H9 (cell line): ENCODE measurements around the gene HNRNPLL. TPM values are rescaled to one million over a fixed set of nuclear protein-coding genes. Genes with fewer than 3 reads are reported as not detected.

Source experiments
- DNase-seq: peaks from one replicate; pipeline ENCODE4 v3.0.0-alpha.2; 2017
- H2AFZ ChIP-seq: one replicate; pipeline ENCODE4 v1.6.1; 2013; ENCODE audit warnings: mild to moderate bottlenecking, low read length, control low read depth, moderate library complexity
- H2AK5ac ChIP-seq: 2 replicates; pipeline ENCODE4 v1.6.1; 2013; ENCODE audit warnings: low read length, control low read depth, mixed read lengths; ENCODE audit not compliant: insufficient read length
- H2BK120ac ChIP-seq: one replicate; pipeline ENCODE4 v1.6.1; 2013; ENCODE audit warnings: low read depth, mild to moderate bottlenecking, low read length, control low read depth, inconsistent platforms; ENCODE audit not compliant: poor library complexity, severe bottlenecking
- H2BK12ac ChIP-seq: 2 replicates; pipeline ENCODE4 v1.6.1; 2013; ENCODE audit warnings: low read length, control low read depth, mixed read lengths, low read depth; ENCODE audit not compliant: insufficient read length
- H2BK15ac ChIP-seq: 2 replicates; pipeline ENCODE4 v1.6.1; 2013; ENCODE audit warnings: low read depth, low read length, control low read depth
- H2BK20ac ChIP-seq: one replicate; pipeline ENCODE4 v1.6.1; 2013; ENCODE audit warnings: low read depth, mild to moderate bottlenecking, low read length, control low read depth, inconsistent platforms; ENCODE audit not compliant: poor library complexity, severe bottlenecking
- H2BK5ac ChIP-seq: 2 replicates; pipeline ENCODE4 v1.6.1; 2013; ENCODE audit warnings: low read length, control low read depth, mixed read lengths; ENCODE audit not compliant: insufficient read length
- H3K14ac ChIP-seq: 2 replicates; pipeline ENCODE4 v1.6.1; 2013; ENCODE audit warnings: low read length, control low read depth; ENCODE audit not compliant: insufficient read depth
- H3K18ac ChIP-seq: 2 replicates; pipeline ENCODE4 v1.6.1; 2013; ENCODE audit warnings: low read depth, mild to moderate bottlenecking, mixed read lengths, low read length, control low read depth; ENCODE audit not compliant: insufficient read length
- H3K23ac ChIP-seq: 2 replicates; pipeline ENCODE4 v1.6.1; 2013; ENCODE audit warnings: low read length, control low read depth, mixed read lengths, low read depth; ENCODE audit not compliant: insufficient read length
- H3K23me2 ChIP-seq: 2 replicates; pipeline ENCODE4 v1.6.1; 2013; ENCODE audit warnings: low read depth, mild to moderate bottlenecking, mixed read lengths, low read length, control low read depth; ENCODE audit not compliant: insufficient read length, poor library complexity, severe bottlenecking
- H3K27ac ChIP-seq: 2 replicates; pipeline ENCODE4 v1.5.1; 2013; ENCODE audit warnings: low read length, control low read depth, mixed read lengths, low read depth; ENCODE audit not compliant: insufficient read length
- H3K27me3 ChIP-seq: 2 replicates; pipeline ENCODE4 v1.6.1; 2013; ENCODE audit warnings: low read length, control low read depth, inconsistent platforms; ENCODE audit not compliant: insufficient read depth
- H3K4ac ChIP-seq: 2 replicates; pipeline ENCODE4 v1.6.1; 2013; ENCODE audit warnings: low read depth, mild to moderate bottlenecking, control low read depth, inconsistent platforms, low read length, moderate library complexity
- H3K4me1 ChIP-seq: 2 replicates; pipeline ENCODE4 v1.6.1; 2013; ENCODE audit warnings: low read length, control low read depth, inconsistent platforms; ENCODE audit not compliant: insufficient read depth
- H3K4me2 ChIP-seq: 2 replicates; pipeline ENCODE4 v1.6.1; 2013; ENCODE audit warnings: low read length, control low read depth, mixed read lengths; ENCODE audit not compliant: insufficient read length, insufficient read depth
- H3K56ac ChIP-seq: 2 replicates; pipeline ENCODE4 v1.6.1; 2013; ENCODE audit warnings: low read depth, mild to moderate bottlenecking, mixed read lengths, low read length, control low read depth; ENCODE audit not compliant: insufficient read length
- H3K79me1 ChIP-seq: 2 replicates; pipeline ENCODE4 v1.6.1; 2013; ENCODE audit warnings: low read depth, mild to moderate bottlenecking, moderate library complexity, low read length, control low read depth, inconsistent platforms; ENCODE audit not compliant: insufficient read depth, poor library complexity, severe bottlenecking
- H3K79me2 ChIP-seq: 2 replicates; pipeline ENCODE4 v1.6.1; 2013; ENCODE audit warnings: low read length, control low read depth, inconsistent platforms; ENCODE audit not compliant: insufficient read depth
- H3K9ac ChIP-seq: 2 replicates; pipeline ENCODE4 v1.6.1; 2013; ENCODE audit warnings: low read length, control low read depth, mixed read lengths; ENCODE audit not compliant: insufficient read length; ENCODE audit errors: extremely low read depth
- H3K9me3 ChIP-seq: one replicate; pipeline ENCODE4 v1.6.1; 2013; ENCODE audit warnings: low read depth, low read length, inconsistent platforms; ENCODE audit not compliant: control insufficient read depth
- H3T11ph ChIP-seq: one replicate; pipeline ENCODE4 v1.6.1; 2013; ENCODE audit warnings: mild to moderate bottlenecking, low read length, control low read depth, inconsistent platforms
- H4K20me1 ChIP-seq: one replicate; pipeline ENCODE4 v1.6.1; 2013; ENCODE audit not compliant: control insufficient read depth, insufficient read length, insufficient read depth
- H4K5ac ChIP-seq: 2 replicates; pipeline ENCODE4 v1.6.1; 2013; ENCODE audit warnings: low read depth, mild to moderate bottlenecking, mixed read lengths, low read length, control low read depth; ENCODE audit not compliant: insufficient read length
- H4K8ac ChIP-seq: replicated peaks from 2 replicates; pipeline ENCODE4 v1.6.1; 2013; ENCODE audit warnings: low read length, control low read depth, mixed read lengths, low read depth; ENCODE audit not compliant: insufficient read length
- H4K91ac ChIP-seq: 2 replicates; pipeline ENCODE4 v1.6.1; 2013; ENCODE audit warnings: low read depth, mild to moderate bottlenecking, moderate library complexity, mixed read lengths, low read length, control low read depth; ENCODE audit not compliant: insufficient read length
- H3K27ac Mint-ChIP-seq, 3 experiments: 2 replicates in 2 of 3; 3 replicates in 1 of 3; pipeline ENCODE4 v1.8.0; 2020 to 2021; ENCODE audit warnings: mixed read lengths in 3 of 3, mild to moderate bottlenecking in 1 of 3, moderate library complexity in 1 of 3
- H3K27me3 Mint-ChIP-seq: 2 replicates; pipeline ENCODE4 v1.8.0; 2021; ENCODE audit warnings: low read depth, mild to moderate bottlenecking, moderate library complexity, mixed read lengths
- H3K36me3 Mint-ChIP-seq, 3 experiments: 2 replicates in 2 of 3; 3 replicates in 1 of 3; pipeline ENCODE4 v1.8.0; 2020 to 2021; ENCODE audit warnings: low read depth in 3 of 3, mixed read lengths in 3 of 3; ENCODE audit not compliant: insufficient read depth in 1 of 3
- H3K4me1 Mint-ChIP-seq, 2 experiments: 2 replicates each; pipeline ENCODE4 v1.8.0; 2020; ENCODE audit warnings: mixed read lengths in 2 of 2
- H3K4me3 Mint-ChIP-seq, 2 experiments: 2 replicates in 1 of 2; 3 replicates in 1 of 2; pipeline ENCODE4 v1.8.0; 2020 to 2021; ENCODE audit warnings: mild to moderate bottlenecking in 2 of 2, mixed read lengths in 2 of 2, moderate library complexity in 1 of 2
- H3K9me3 Mint-ChIP-seq, 2 experiments: 2 replicates in 1 of 2; 3 replicates in 1 of 2; pipeline ENCODE4 v1.8.0; 2020; ENCODE audit warnings: mild to moderate bottlenecking in 2 of 2, mixed read lengths in 2 of 2, moderate library complexity in 1 of 2
- WGBS: extraction: QIAGEN DNeasy Blood & Tissue Kit; methylation state at CpG from one replicate; pipeline ENCODE4 v1.1.7; 2013; ENCODE audit warnings: missing lambda C conversion rate, low lambda C conversion rate, mixed read lengths; ENCODE audit not compliant: insufficient read length; ENCODE audit errors: extremely low coverage; 5-methylcytosine and 5-hydroxymethylcytosine counted together
- total RNA-seq: library from RNA; stranded (reverse); gene quantifications from 2 replicates; pipeline ENCODE4 v1.2.1, GENCODE V29; 2021
- TF ChIP-seq, protein P1 (sequence below): fragments of 200-600 bp; sonication (generic); conservative IDR thresholded peaks from 3 replicates; pipeline ENCODE4 v1.8.0; 2021; ENCODE audit warnings: antibody characterized with exemption, mild to moderate bottlenecking

The HNRNPLL gene
- total RNA-seq, 1 experiment from 2014 or later: 52.3 TPM

GRCh38 chr2:38524580-38524979 is 78.1 kb downstream of the HNRNPLL start:
- H2BK12ac ChIP-seq: no peak overlapping the region
- H3K23ac ChIP-seq: no peak overlapping the region
- H3K4me1 ChIP-seq: peaks cover 9% of the 10 kb centered on the region; the same call in 1 of the 2 replicates
- no peak overlapping the region for H4K5ac ChIP-seq
- H3K27ac ChIP-seq: no peak overlapping the region
- H2BK15ac ChIP-seq: no peak overlapping the region
- Mint-ChIP-seq H3K4me3 (no peak overlapping the region), H3K9me3 (no peaks in the 10 kb centered on the region), H3K27ac (no peak overlapping the region), H3K27me3 (no peaks in the 10 kb centered on the region; the same call in none of the 2 replicates), H3K4me1 (peaks cover 22 to 26% of the 10 kb centered on the region in 2 experiments), H3K36me3 (no peaks in the 10 kb centered on the region)
- no peak overlapping the region for H3K4me2 ChIP-seq
- H3K27me3 ChIP-seq: no peaks in the 10 kb centered on the region
- peak overlapping the region; percentile 45; the same call in 1 of the 2 replicates for H3K14ac ChIP-seq
- no peak overlapping the region for H4K8ac ChIP-seq
- H3K9me3 ChIP-seq: no peaks in the 10 kb centered on the region
- no peak overlapping the region for H4K91ac ChIP-seq
- no peaks in the 10 kb centered on the region for H4K20me1 ChIP-seq
- H3K4ac ChIP-seq: no peak overlapping the region
- WGBS: no CpG with 5 or more reads among the region's 3 CpGs
- no peak overlapping the region for H3K9ac ChIP-seq
- H2BK120ac ChIP-seq: no peak overlapping the region
- H3T11ph ChIP-seq: no peak overlapping the region
- no peaks in the 10 kb centered on the region for H3K79me1 ChIP-seq
- no peaks in the 10 kb centered on the region for H3K79me2 ChIP-seq
- H3K23me2 ChIP-seq: no peaks in the 10 kb centered on the region
- H3K18ac ChIP-seq: no peak overlapping the region
- H3K56ac ChIP-seq: no peak overlapping the region
- no peak overlapping the region for H2BK5ac ChIP-seq
- DNase-seq: no peak
- H2AFZ ChIP-seq: no peak overlapping the region
- H2AK5ac ChIP-seq: no peak overlapping the region
- TF ChIP-seq, protein P1, sequence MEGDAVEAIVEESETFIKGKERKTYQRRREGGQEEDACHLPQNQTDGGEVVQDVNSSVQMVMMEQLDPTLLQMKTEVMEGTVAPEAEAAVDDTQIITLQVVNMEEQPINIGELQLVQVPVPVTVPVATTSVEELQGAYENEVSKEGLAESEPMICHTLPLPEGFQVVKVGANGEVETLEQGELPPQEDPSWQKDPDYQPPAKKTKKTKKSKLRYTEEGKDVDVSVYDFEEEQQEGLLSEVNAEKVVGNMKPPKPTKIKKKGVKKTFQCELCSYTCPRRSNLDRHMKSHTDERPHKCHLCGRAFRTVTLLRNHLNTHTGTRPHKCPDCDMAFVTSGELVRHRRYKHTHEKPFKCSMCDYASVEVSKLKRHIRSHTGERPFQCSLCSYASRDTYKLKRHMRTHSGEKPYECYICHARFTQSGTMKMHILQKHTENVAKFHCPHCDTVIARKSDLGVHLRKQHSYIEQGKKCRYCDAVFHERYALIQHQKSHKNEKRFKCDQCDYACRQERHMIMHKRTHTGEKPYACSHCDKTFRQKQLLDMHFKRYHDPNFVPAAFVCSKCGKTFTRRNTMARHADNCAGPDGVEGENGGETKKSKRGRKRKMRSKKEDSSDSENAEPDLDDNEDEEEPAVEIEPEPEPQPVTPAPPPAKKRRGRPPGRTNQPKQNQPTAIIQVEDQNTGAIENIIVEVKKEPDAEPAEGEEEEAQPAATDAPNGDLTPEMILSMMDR: no peak
- no peak overlapping the region for H2BK20ac ChIP-seq
